AG10803 (cell line): ENCODE results near the gene ACYP2.

Experiments used
- DNase-seq: peaks from one replicate; pipeline ENCODE4 v3.0.0; 2010; ENCODE audit warnings: low read depth
- H3K4me3 ChIP-seq: 2 replicates; pipeline ENCODE4 v1.5.1; 2011; ENCODE audit warnings: mild to moderate bottlenecking, low read length, control low read depth
- TF ChIP-seq, protein P1 (sequence below): conservative IDR thresholded peaks from 2 replicates; pipeline ENCODE4 v1.5.1; 2011; ENCODE audit warnings: mild to moderate bottlenecking, low read length, control low read depth, inconsistent platforms

The ACYP2 gene

DNA sequence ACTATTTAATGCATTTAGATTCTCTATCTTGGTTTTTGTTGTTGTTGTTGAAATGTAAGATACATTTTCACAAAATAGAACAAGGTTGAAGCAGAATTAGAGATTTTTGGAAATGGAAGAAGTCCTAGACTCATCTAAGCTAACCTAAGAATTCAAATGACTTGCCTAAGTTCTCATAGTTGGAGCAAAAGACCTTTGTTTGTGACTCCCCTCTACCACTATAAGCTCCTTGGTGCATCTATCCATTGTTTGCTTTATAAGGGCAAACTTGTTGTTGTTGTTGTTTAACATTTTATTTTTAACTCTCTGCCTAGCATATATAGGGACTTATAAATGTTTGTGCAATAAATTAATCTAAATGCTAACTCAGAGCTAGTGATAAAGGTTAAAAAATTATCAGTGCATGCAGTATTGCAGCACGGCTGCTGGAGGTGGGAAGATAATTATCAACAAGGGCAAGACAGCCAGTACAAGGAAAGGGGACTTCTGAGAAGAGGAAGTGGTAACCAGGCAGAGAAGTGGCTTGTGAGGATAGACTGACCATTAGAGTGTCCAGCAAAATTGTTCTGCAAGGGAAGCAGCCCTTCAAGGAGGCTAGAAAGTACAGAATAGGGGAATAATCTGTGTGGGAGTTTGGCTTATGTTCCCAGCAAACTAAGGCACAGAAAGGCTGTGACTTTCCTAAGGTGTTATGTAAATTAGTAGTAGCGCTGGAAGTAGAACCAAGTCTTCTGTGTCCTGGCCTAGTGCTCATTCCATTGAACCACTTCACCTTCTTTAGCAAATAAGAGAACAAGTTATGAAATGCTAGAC lies 38.1 kb upstream of the ACYP2 start:
- no peak overlapping the region for H3K4me3 ChIP-seq
- TF ChIP-seq, protein P1, sequence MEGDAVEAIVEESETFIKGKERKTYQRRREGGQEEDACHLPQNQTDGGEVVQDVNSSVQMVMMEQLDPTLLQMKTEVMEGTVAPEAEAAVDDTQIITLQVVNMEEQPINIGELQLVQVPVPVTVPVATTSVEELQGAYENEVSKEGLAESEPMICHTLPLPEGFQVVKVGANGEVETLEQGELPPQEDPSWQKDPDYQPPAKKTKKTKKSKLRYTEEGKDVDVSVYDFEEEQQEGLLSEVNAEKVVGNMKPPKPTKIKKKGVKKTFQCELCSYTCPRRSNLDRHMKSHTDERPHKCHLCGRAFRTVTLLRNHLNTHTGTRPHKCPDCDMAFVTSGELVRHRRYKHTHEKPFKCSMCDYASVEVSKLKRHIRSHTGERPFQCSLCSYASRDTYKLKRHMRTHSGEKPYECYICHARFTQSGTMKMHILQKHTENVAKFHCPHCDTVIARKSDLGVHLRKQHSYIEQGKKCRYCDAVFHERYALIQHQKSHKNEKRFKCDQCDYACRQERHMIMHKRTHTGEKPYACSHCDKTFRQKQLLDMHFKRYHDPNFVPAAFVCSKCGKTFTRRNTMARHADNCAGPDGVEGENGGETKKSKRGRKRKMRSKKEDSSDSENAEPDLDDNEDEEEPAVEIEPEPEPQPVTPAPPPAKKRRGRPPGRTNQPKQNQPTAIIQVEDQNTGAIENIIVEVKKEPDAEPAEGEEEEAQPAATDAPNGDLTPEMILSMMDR: no peak
- DNase-seq: no peak

DNA sequence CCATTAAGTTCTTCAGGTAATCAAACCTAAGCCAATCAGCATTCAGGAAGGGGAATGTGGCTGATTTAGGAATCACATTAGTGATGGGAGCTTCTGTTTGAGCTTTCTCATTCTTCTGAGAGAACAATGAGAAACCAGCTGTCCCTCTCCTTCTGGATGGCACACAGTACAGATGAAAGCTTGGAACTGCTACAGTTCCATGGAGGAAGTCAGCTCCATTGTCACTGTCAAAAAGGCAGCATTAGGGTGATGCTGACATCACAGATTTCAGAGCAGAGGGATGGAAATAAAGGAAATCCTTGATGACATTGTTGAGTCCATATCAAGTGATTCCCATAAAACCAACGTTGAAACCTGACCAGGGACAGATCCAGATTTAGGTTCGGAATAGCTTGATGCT lies 36.1 kb upstream of the ACYP2 start:
- TF ChIP-seq, protein P1: no peak
- no peak overlapping the region for H3K4me3 ChIP-seq
- DNase-seq: no peak

DNA sequence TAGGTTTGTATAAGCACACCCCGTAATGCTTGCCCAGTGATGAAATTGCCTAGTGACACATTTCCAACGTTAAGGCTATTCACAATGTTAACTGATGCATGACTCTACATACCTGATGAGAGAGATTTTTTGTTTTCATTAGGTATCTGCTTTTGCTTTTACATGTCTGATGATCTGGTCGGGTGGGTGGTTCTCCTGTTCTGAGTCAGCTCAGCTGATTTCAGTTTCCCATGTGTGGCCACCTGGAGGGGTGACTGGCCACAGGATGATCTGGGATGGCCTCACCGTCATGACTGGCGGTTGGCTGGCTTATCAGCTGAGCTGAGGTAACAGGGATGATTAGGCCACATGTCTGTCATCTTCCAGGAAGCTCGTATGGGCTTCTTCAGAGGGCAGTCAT lies 33.8 kb upstream of the ACYP2 start:
- TF ChIP-seq, protein P1: no peak
- H3K4me3 ChIP-seq: no peak overlapping the region
- no peak for DNase-seq

DNA sequence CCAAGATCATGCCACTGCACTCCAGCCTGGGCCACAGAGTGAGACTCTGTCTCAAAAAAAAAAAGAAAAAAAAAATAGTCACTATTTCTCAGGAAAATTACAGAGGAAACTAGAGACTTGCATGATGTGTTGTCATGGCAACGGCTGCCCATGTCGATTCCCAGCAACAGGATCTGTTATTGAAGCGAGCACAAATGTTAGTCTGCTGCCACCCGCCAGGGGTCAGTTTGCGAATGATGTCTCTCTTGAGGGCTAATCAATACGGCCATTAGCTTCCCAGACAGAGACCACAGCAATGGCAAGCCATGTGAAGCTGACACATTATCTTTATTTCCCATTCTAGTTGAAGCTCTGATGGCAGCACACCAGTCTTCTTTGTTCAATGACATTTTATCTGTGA lies 32.4 kb upstream of the ACYP2 start:
- peak; percentile 20 for DNase-seq
- H3K4me3 ChIP-seq: no peak overlapping the region
- TF ChIP-seq, protein P1: no peak

DNA sequence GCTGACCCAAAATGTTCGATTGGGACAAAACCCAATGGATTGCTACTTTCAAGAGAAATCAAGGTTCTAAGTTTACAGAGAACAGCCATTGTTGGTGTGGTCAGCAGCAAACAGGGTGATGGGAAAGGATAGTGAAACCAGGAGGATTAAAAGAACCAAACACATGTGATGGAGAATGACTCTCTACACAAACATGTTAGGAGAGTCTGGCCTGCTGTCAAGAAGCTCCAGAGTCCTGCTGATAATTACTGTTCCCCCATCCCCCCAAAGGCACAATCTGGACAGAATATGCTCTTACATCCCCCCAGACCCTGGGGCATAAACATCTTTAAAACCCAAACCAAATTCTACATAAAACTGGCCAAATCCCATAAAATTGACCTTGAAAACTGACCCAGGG lies 32.0 kb upstream of the ACYP2 start:
- peak; percentile 52 for DNase-seq
- TF ChIP-seq, protein P1: no peak
- no peak overlapping the region for H3K4me3 ChIP-seq

DNA sequence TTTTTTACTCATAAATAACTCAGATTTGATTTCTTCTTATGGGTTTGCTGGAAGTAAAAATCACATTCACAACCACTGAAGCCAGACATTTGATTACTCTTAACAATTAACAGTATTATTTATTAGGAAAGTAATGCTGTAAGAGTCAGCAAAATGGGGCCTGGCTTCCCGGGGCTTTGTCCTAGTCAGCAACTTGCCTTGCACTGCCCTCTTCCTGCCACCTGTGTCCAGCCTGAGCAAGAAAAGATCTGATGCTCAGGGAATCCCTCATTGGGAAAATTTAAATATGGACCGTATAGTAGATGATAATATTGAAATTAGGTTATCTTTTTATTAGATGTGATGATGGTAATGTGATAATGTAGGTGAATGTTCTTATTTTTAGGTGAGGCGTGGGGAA lies 30.8 kb upstream of the ACYP2 start:
- DNase-seq: peak; percentile 16
- H3K4me3 ChIP-seq: no peak overlapping the region
- TF ChIP-seq, protein P1: peak; percentile 44

DNA sequence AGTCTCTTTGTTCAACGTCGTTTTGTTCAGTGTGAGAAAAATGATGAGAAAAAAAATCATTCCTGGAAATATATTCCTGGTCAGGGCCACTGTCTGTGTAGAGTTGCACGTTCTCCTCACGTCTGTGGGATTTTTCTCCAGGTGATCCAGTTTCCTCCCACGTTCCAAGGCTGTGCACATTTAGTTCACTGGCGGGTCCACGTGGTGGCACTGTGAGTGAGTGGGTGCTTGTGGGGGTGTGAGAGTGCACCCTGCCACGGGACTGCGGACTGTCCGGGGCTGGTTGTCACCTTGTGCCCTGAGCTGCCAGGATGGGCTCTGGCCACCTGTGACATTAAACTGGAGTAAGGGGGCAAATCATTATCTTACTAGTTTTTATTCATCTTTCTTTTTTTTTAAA lies 30.3 kb upstream of the ACYP2 start:
- no peak overlapping the region for H3K4me3 ChIP-seq
- no peak for DNase-seq
- TF ChIP-seq, protein P1: no peak
